ENCODE measurements around the gene MYDGF. TPM values are rescaled to one million over a fixed set of nuclear protein-coding genes. Genes with fewer than 3 reads are reported as not detected.

Gene MYDGF
- total RNA-seq, 1 donor from 2014 or later = 94.2 TPM

DNA sequence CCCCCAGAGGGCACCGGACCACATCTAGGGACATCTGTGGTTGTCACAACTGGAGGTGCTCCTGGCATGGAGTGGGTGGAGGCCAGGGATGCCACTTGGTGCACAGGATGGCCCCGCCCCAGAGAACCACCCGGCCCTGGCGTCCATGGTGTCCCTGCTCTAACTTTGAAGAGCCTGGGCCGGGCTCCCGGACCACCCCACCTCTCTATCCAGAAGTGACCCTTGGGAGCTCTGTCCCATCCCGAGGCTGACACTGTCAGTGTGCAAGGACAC, 22.9 kb upstream of the MYDGF start:
- Histone ChIP-seq H3K27me3 (no peaks in the 10 kb centered on the region), H3K4me3 (no peak overlapping the region), H3K4me1 (no peaks in the 10 kb centered on the region), H3K9me3 (no peaks in the 10 kb centered on the region), H3K36me3 (peaks cover 95% of the 10 kb centered on the region), H3K27ac (no peak overlapping the region)
- intact Hi-C loops (cut with DNase I) = no loop called here
- ATAC-seq = no peak
- TF ChIP-seq, protein P1, sequence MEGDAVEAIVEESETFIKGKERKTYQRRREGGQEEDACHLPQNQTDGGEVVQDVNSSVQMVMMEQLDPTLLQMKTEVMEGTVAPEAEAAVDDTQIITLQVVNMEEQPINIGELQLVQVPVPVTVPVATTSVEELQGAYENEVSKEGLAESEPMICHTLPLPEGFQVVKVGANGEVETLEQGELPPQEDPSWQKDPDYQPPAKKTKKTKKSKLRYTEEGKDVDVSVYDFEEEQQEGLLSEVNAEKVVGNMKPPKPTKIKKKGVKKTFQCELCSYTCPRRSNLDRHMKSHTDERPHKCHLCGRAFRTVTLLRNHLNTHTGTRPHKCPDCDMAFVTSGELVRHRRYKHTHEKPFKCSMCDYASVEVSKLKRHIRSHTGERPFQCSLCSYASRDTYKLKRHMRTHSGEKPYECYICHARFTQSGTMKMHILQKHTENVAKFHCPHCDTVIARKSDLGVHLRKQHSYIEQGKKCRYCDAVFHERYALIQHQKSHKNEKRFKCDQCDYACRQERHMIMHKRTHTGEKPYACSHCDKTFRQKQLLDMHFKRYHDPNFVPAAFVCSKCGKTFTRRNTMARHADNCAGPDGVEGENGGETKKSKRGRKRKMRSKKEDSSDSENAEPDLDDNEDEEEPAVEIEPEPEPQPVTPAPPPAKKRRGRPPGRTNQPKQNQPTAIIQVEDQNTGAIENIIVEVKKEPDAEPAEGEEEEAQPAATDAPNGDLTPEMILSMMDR (IDR thresholded peaks at IDR 0.05) = no peak
- DNase-seq = no peak

DNA sequence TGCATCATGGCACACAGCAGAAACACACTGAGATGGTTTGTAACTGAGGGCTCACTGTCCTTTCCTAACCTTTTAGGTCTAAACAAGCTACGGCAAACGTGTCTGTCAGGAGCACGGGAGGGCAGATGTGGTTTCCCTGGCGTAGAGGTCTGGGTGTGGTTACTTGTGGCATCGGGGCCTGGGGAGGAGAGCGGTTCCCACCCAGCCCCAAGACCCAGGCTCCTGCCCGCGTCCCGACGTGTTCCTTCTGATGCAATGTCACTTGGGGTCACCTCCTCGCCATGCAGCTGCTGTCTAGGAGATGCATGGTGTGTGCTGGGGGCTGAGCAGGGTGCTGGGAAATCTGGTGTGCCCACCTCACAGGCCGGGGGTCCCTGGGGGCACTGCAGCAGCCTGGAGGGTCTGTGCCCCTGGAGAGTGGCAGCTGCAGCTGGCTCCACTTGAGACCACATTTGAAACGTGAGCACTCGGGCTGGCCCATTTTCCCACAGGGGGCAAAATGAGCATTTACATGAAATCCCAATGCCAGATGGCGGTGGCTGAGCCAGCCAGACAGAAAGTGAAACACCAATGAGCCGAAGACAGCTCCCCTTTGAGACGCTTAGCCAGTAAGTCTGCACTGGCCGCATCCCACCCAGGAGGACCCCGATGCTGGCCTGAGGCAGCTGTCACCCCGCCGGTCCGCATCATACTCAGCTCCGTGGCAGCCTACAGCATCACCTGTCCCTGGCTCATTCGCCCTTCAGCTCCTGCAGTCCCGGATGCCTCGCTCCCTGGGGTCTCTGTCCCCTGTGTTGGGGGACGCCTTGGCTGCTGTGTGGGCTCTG, 22.3 kb upstream of the MYDGF start:
- H3K27me3 ChIP-seq = no peaks in the 10 kb centered on the region
- DNase-seq = no peak
- H3K27ac ChIP-seq = no peak overlapping the region
- peaks cover 95% of the 10 kb centered on the region for H3K36me3 ChIP-seq
- H3K9me3 ChIP-seq = no peaks in the 10 kb centered on the region
- H3K4me1 ChIP-seq = no peaks in the 10 kb centered on the region
- no peak overlapping the region for H3K4me3 ChIP-seq
- intact Hi-C loops (cut with DNase I) = no loop called here
- TF ChIP-seq, protein P1 (IDR thresholded peaks at IDR 0.05) = no peak
- no peak for ATAC-seq

DNA sequence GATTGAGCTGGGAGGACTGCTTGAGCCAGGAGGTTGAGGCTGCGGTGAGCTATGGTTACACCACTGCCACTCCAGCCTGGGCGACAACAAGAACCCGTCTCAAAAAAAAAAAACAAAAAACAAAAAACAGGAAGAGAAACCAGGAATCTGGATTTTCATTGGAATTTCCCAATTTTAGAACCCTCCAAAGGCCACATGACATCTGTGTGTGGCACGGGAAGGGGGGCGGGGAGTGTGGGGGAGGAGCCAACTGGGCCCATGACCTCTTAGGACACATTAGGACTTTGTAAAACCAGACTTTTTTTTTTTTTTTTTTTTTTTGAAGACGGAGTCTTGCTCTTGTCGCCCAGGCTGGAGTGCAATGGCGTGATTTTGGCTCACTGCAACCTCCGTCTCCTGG, 21.2 kb upstream of the MYDGF start:
- Histone ChIP-seq H3K4me3 (no peak overlapping the region), H3K9me3 (no peaks in the 10 kb centered on the region), H3K27me3 (no peaks in the 10 kb centered on the region), H3K36me3 (peaks cover 95% of the 10 kb centered on the region), H3K4me1 (no peaks in the 10 kb centered on the region), H3K27ac (no peak overlapping the region)
- ATAC-seq = peak; percentile 60
- intact Hi-C loops (cut with DNase I) = no loop called here
- peak; percentile 87 for DNase-seq
- TF ChIP-seq, protein P1 (IDR thresholded peaks at IDR 0.05) = no peak

DNA sequence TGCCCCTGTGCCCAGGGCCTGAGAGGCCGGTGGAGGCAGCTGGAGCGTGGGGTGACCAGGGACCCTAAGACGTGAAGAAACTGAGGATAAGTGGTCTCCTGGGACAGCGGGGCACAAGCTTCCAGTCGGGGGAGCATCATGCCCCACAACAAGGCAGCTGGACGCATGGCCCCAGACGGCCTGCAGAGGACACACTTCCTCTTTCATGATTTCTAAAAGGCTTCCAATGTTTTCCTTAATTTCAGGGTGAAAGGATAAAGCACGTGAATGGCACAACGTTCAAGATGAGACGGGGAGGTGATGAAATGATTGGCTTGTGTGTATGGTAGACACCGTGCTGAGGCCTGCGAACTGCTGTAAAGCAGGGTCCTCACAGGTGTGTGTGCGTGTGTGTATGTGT, 20.2 kb upstream of the MYDGF start:
- Histone ChIP-seq H3K9me3 (no peaks in the 10 kb centered on the region), H3K4me3 (no peak overlapping the region), H3K27me3 (no peaks in the 10 kb centered on the region), H3K36me3 (peaks cover 93% of the 10 kb centered on the region), H3K4me1 (no peaks in the 10 kb centered on the region), H3K27ac (peak overlapping the region; percentile 19)
- TF ChIP-seq, protein P1 (IDR thresholded peaks at IDR 0.05) = peak; percentile 16
- DNase-seq = no peak
- ATAC-seq = peak; percentile 32
- intact Hi-C loops (cut with DNase I) = no loop called here

DNA sequence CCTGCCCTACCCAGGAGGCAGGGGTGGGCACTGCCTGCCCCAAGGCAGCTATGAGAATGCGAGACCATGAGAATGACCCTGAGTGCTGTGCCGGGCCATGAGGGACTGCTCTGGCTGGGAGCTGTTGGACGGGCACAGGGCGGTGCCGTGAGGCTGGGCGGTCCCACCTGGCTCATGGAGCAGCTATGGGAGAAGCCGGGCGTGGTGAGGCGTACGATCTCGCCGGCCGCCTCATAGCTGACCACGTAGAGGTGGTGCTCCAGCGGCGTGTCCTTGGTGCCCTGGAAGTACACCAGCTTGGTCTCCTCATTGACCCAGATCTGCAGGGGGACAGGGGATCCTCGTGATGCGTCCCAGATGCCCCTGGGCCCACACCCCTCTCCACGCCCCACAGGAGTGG, 19.3 kb upstream of the MYDGF start:
- H3K4me1 ChIP-seq = no peaks in the 10 kb centered on the region
- no peak for ATAC-seq
- no peaks in the 10 kb centered on the region for H3K27me3 ChIP-seq
- DNase-seq = no peak
- TF ChIP-seq, protein P1 (IDR thresholded peaks at IDR 0.05) = no peak
- no peaks in the 10 kb centered on the region for H3K9me3 ChIP-seq
- no peak overlapping the region for H3K27ac ChIP-seq
- peaks cover 93% of the 10 kb centered on the region for H3K36me3 ChIP-seq
- H3K4me3 ChIP-seq = no peak overlapping the region
- intact Hi-C loops (cut with DNase I) = no loop called here

DNA sequence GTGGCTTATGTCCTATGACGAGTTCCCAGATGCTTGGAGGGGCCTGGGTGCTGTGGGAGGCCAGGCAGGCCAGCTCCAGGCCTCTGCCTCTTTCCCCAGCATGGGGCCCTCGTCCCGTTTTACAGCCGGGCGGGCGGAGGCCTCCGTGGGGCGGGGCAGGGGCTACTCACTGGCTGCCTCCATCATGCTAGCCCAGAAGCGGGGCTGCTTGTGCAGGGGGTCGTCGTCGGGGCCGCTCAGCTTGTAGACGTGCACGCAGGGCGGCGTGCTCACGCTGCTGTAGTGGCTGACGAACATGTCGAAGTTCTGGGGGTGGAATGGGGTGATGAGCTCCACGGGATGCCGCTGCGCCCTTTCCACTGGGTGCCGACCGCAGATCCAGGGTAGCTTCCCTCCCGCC, 18.4 kb upstream of the MYDGF start:
- Histone ChIP-seq H3K27me3 (no peaks in the 10 kb centered on the region), H3K4me3 (no peak overlapping the region), H3K36me3 (peaks cover 93% of the 10 kb centered on the region), H3K27ac (no peak overlapping the region), H3K4me1 (no peaks in the 10 kb centered on the region), H3K9me3 (no peaks in the 10 kb centered on the region)
- intact Hi-C loops (cut with DNase I) = no loop called here
- ATAC-seq (no peak), DNase-seq (no peak)
- TF ChIP-seq, protein P1 (IDR thresholded peaks at IDR 0.05) = no peak
